ENCODE measurements around the gene GNPDA2. TPM values are rescaled to one million over a fixed set of nuclear protein-coding genes. Genes with fewer than 3 reads are reported as not detected.

GNPDA2 gene
- total and polyA plus RNA-seq, 9 of the 15 experiments (the other 6 are each of a cell fraction or from before 2014, with no cell fraction given) = 10.6 to 20.4 (median 13.0) TPM

GRCh38 chr4:44760142-44760898 lies 34.0 kb upstream of the GNPDA2 start:
- no peaks in the 10 kb centered on the region for H3K27me3 ChIP-seq (ENCODE audit: control insufficient read depth in 2 of 2, insufficient read depth in 2 of 2, low read length in 2 of 2)
- BruUV-seq (replicated peaks) = no TSS peak
- POLR2A ChIA-PET = no interaction called here
- FAIRE-seq (no peak), DNase-seq (ENCODE audit: extremely low read depth in 1 of 4, low spot score in 3 of 4) (peak; percentile 13 to 42 (median 32)), ATAC-seq (peak; percentile 82)
- H3K79me2 ChIP-seq (ENCODE audit: control insufficient read depth, insufficient read depth, low read length) = no peaks in the 10 kb centered on the region
- H3K27ac ChIP-seq (ENCODE audit: extremely low read depth, low read depth, low read length) = no peak overlapping the region
- under 1% methylated on average over 8 of the region's 8 CpGs for WGBS (ENCODE audit: insufficient coverage, low coverage, missing lambda C conversion rate)
- no peaks in the 10 kb centered on the region for H4K20me1 ChIP-seq (replicated peaks; ENCODE audit: control insufficient read depth, insufficient read depth, low read length)
- CTCF ChIA-PET (ENCODE audit: low intra/inter-chr PET ratio) = interaction anchor here (0.7 to 0.9 kb wide), 2 partner anchors 28 to 565 kb away, joined by 3 to 4 read pairs; no protein-coding TSS in a partner anchor
- no peaks in the 10 kb centered on the region for H3K36me3 ChIP-seq (ENCODE audit: control insufficient read depth, insufficient read depth, low read length)
- no peak overlapping the region for H3K9ac ChIP-seq (ENCODE audit: insufficient read depth in 1 of 2, low read depth in 2 of 2, low read length in 2 of 2)
- in situ Hi-C loops (cut with MboI) (no loop called here), intact Hi-C loops (cut with micrococcal nuclease) (loop anchor here (10.0 kb wide), 1 partner anchor 1884 kb away; no protein-coding TSS in a partner anchor)
- H3K4me2 ChIP-seq (ENCODE audit: insufficient read depth, low read length) = no peak overlapping the region
- no peak overlapping the region for H3K4me3 ChIP-seq
- H3K9me3 ChIP-seq (replicated peaks; ENCODE audit: control insufficient read depth, insufficient read depth, low read depth, low read length) = no peaks in the 10 kb centered on the region
- no peaks in the 10 kb centered on the region for H3K4me1 ChIP-seq (replicated peaks in 1 of 2; ENCODE audit: control insufficient read depth in 2 of 2, insufficient read depth in 2 of 2, low read length in 2 of 2)
- H2AFZ ChIP-seq (ENCODE audit: low read depth, low read length) = no peak overlapping the region
- H3K9me1 ChIP-seq (ENCODE audit: control insufficient read depth, insufficient read depth, low read length) = no peaks in the 10 kb centered on the region
- TF ChIP-seq ZNF655 (CRISPR knock-in tag; IDR thresholded peaks at IDR 0.05) = no peak
- TF ChIP-seq ZNF133 (CRISPR knock-in tag; IDR thresholded peaks at IDR 0.05) = no peak
- TF ChIP-seq JUN (IDR thresholded peaks at IDR 0.05; ENCODE audit: borderline replicate concordance, low read depth, low read length) = no peak
- TF ChIP-seq JUN (CRISPR knock-in tag; IDR thresholded peaks at IDR 0.05; ENCODE audit: borderline replicate concordance) = no peak
- TF ChIP-seq TCF7L2 (IDR thresholded peaks at IDR 0.05; ENCODE audit: low read depth, low read length) = no peak
- peak; percentile 42; the same call in 1 of the 2 replicates for TF ChIP-seq DEAF1 (CRISPR knock-in tag; IDR thresholded peaks at IDR 0.05)
- no peak for TF ChIP-seq CBFA2T3 (IDR thresholded peaks at IDR 0.05)
- peak; percentile 58 to 62 for TF ChIP-seq RAD21 (CRISPR knock-in tag; conservative IDR thresholded peaks at IDR 0.05 in 1 of 2, IDR thresholded peaks at IDR 0.05 in 1 of 2)
- TF ChIP-seq SNAPC5 (CRISPR knock-in tag; IDR thresholded peaks at IDR 0.05) = no peak
- no peak for TF ChIP-seq KLF6 (CRISPR knock-in tag; IDR thresholded peaks at IDR 0.05; ENCODE audit: borderline replicate concordance)
- no peak for TF ChIP-seq MAFK (IDR thresholded peaks at IDR 0.05; ENCODE audit: low read length)
- peak in 2 of 3 experiments; percentile 8 to 54; a peak in 4 of 6 replicates for TF ChIP-seq CTCF (IDR thresholded peaks at IDR 0.05 in 2 of 3, conservative IDR thresholded peaks at IDR 0.05 in 1 of 3; ENCODE audit: insufficient read depth in 2 of 3, low read depth in 1 of 3, low read length in 3 of 3)
- no peak for TF ChIP-seq CEBPG (CRISPR knock-in tag; IDR thresholded peaks at IDR 0.05)
- TF ChIP-seq CEBPG (tag; conservative IDR thresholded peaks at IDR 0.05 in 1 of 2, IDR thresholded peaks at IDR 0.05 in 1 of 2) = 0 out of 4 replicates have a peak, but pooled peaks of 1 of the 2 experiments have one; percentile 28

Measured in K562 (cell line).